CD4-positive, alpha-beta T cell treated with Interleukin-12 subunit alpha and Interleukin-12 subunit beta, for 1 hour (primary cell): ENCODE data around the gene RAB11B.
A peak's percentile ranks its signal among the peaks of the same experiment; 100 is the strongest.
"Not testable (repeated sequence)": the region's sequence is repeated elsewhere in the genome, so short reads cannot be mapped to it uniquely, and the experiment has no call there.

Experiments
- DNase-seq: peaks from one replicate; pipeline ENCODE4 v3.0.0-alpha.2; 2020

Gene RAB11B

DNA sequence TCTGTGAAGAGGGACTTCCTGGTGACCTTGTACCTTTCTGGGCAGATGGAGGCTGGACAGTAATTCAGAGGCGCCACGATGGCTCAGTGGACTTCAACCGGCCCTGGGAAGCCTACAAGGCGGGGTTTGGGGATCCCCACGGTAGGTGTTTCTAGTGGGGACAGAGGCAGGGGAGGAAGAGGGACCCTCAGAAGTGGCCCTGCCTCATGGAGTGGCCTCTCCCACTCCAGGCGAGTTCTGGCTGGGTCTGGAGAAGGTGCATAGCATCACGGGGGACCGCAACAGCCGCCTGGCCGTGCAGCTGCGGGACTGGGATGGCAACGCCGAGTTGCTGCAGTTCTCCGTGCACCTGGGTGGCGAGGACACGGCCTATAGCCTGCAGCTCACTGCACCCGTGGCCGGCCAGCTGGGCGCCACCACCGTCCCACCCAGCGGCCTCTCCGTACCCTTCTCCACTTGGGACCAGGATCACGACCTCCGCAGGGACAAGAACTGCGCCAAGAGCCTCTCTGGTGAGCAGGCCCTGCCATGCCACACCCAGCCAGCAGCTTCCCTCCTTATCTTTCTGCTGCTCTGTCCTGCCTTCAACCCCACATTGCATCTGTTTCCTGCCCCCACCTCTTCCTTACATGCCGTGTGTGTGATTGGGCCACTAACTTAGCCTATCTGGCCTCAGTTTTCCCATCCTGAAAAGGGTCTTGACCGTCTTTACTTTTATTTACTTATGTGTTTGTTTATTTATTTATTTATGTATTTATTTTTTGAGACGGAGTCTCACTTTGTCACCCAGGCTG lies 19.0 kb upstream of the RAB11B start:
- no peak for DNase-seq

- no peak for DNase-seq
Observed at GRCh38 chr19:8373867-8374813, 16.0 kb upstream of the RAB11B start.

DNA sequence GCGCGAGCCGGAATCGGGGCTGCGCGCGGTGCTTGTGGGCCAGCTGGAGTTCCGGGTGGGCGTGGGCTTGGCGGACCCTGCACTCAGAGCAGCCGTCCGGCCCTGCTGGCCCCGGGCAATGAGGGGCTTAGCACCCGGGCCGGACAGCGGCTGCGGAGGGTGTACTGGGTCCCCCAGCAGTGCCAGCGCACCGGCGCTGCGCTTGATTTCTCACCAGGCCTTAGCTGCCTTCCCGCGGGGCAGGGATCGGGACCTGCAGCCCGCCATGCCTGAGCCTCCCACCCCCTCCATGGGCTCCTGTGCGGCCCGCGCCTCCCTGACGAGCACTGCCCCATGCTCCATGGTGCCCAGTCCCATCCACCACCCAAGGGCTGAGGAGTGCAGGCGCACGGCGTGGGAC lies 14.4 kb upstream of the RAB11B start:
- DNase-seq = not testable (repeated sequence)

DNA sequence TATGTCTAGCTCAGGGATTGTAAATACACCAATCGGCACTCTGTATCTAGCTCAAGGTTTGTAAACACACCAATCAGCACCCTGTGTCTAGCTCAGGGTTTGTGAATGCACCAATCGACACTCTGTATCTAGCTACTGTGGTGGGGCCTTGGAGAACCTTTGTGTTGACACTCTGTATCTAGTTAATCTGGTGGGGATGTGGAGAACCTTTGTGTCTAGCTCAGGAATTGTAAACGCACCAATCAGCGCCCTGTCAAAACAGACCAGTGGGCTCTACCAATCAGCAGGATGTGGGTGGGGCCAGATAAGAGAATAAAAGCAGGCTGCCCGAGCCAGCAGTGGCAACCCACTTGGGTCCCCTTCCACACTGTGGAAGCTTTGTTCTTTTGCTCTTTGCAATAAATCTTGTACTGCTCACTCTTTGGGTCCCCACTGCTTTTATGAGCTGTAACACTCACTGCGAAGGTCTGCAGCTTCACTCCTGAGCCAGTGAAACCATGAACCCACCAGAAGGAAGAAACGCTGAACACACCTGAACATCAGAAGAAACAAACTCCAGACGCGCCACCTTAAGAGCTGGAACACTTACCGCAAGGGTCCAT lies 13.7 kb upstream of the RAB11B start:
- not testable (repeated sequence) for DNase-seq

DNA sequence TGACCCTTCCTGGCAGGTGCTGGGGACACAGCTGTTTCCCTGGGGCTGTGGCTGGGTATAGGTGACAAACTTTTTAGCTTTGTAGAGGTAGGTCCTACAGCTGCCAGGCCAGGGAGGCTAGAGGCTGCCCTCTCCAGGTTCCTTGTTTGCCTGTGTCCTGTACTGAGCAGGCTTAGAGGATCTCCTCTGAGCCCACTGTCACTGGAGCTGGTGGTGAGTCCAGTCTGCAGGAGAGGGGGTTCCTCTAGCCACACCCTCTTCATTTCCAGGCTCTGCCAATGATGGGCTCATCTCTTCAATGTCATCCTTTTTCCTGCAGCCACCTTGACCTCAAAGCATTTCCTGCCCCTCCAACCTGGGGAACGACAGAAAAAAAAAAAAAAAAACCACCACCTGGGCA lies 12.6 kb upstream of the RAB11B start:
- no peak for DNase-seq

DNA sequence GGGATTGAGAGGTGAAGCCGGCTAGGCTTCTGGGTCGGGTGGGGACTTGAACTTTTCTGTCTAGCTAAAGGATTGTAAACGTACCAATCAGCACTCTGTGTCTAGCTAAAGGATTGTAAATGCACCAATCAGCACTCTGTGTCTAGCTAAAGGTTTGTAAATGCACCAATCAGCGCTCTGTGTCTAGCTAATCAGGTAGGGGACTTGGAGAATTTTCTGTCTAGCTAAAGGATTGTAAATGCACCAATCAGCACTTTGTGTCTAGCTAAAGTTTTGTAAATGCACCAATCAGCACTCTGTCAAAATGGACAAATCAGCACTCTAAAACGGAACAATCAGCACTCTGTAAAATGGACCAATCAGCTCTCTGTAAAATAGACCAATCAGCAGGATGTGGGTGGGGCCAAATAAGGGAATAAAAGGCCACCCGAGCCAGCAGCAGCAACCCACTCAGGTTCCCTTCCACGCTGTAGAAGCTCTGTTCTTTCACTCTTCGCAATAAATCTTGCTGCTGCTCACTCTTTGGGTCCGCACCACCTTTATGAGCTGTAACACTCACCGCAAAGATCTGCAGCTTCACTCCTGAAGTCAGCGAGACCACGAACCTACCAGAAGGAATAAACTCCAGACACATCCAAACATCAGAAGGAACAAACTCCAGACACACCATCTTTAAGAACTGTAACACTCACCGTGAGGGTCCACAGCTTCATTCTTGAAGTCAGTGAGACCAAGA lies 10.8 kb upstream of the RAB11B start:
- not testable (repeated sequence) for DNase-seq

- not testable (repeated sequence) for DNase-seq
Observed at GRCh38 chr19:8384569-8384968, 5.6 kb upstream of the RAB11B start.

GRCh38 chr19:8385103-8385502 lies 5.1 kb upstream of the RAB11B start:
- not testable (repeated sequence) for DNase-seq

DNA sequence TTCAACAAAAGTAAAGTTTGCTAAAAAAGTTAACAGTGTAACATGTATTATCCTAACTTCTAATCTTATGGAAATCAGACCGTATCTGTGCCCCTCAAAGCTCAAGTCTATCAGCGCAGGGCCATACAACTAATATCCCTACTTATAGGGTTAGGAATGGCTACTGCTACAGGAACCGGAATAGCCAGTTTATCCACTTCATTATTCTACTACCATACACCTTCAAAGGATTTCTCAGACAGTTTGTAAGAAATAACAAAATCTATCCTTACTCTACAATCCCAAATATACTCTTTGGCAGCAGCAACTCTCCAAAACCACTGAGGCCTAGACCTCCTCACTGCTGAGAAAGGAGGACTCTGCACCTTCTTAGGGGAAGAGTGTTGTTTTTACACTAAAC lies 4.6 kb upstream of the RAB11B start:
- not testable (repeated sequence) for DNase-seq

GRCh38 chr19:8386419-8386818 lies 3.7 kb upstream of the RAB11B start:
- not testable (repeated sequence) for DNase-seq

DNA sequence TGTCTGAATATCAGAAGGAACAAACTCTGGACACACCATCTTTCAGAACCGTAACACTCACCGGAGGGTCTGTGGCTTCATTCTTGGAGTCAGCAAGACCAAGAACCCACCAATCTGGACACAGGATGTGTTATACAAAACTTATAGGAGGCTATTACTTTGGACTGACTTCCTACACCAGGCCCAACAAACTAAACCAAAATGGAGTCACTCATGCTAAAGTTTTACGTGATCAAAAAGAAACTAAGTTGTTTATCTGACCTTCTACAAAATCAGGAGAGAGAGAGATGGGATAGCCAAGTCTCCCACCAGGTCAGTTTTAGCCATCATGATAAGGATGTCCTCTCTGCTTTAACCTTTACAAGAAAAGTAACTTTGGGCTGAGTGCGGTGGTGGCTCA lies 3.2 kb upstream of the RAB11B start:
- no peak for DNase-seq

- DNase-seq = no peak
Observed at GRCh38 chr19:8387688-8388611, 2.2 kb upstream of the RAB11B start.

DNA sequence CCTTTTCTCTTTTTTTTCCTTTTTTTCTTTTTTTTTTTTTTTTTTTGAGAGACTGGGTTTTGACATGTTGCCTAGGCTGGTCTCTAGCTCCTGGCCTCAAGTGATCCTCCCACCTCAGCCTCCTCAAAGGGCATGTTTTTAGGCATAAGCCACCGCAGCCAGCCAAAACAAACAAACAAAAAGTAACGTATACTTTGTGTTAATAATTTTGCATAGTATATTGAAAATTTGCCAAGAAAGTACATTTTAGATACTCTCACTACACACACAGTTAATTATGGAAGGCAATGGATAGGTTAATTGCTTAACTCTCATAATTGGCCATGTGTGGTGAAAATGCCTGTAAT lies 1.6 kb upstream of the RAB11B start:
- DNase-seq = no peak

GRCh38 chr19:8390617-8390981 lies 439 bp downstream of the RAB11B start:
- DNase-seq = peak; percentile 93

- DNase-seq = no peak
Observed at GRCh38 chr19:8391198-8392016, 1.2 kb downstream of the RAB11B start.

- DNase-seq = no peak
Observed at GRCh38 chr19:8392017-8392591, 1.9 kb downstream of the RAB11B start.

- DNase-seq = no peak
Observed at GRCh38 chr19:8393192-8393870, 3.2 kb downstream of the RAB11B start.

GRCh38 chr19:8393871-8394250 lies 3.7 kb downstream of the RAB11B start:
- DNase-seq = no peak

DNA sequence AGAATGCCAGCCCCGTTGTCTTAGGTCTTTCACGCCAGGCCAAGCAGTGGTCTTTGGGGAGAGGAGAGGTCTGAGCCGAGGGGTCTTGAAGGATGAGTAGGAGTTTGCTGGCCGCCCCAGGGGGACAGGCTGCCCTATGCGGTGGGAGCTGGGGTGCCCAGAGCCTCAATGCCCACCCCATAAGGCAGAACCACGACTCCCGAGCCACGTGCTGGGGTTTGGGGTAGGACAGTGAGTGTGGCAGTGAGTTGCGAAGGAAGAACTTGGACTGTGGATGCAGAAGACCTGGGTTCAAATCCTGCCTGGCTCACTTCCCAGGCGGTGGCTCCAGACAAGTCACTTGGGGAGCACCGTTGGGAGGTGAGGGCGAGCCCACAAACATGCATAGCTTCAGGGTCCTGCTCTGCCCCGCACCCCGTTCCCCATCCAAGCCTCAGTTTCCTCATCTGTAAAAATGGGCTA lies 5.5 kb downstream of the RAB11B start:
- DNase-seq = no peak

DNA sequence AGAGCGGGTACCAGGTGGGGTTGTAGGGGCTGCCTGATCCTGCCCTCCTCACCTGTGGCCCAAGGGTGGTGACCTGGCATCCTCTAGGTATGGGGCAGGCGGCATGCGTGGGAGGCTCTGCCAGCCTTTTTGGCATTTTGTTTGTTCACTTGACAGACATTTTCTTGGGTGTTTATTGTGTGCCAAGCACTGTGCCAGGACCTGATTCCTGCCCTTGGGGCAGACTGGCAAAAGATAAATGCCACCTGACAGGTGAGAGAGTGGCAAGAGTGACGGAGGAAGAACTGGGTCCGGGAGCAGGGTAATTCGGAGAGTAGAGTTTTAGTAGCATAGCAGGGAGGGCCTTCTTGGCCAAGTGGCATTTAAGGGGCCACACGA lies 6.0 kb downstream of the RAB11B start:
- no peak for DNase-seq
